Thymus (tissue), 11 donors: ENCODE measurements around the gene CERS4. TPM values are rescaled to one million over a fixed set of nuclear protein-coding genes. Genes with fewer than 3 reads are reported as not detected.
"Not testable (repeated sequence)": the region's sequence is repeated elsewhere in the genome, so short reads cannot be mapped to it uniquely, and the experiment has no call there.

ENCODE experiments used
- DNase-seq, 9 donors: peaks; one replicate each; pipeline ENCODE4 v3.0.0-alpha.2; 2013; ENCODE audit warnings: low spot score in 9 of 9, low read depth in 6 of 9, missing footprints in 1 of 9
- H3K27ac ChIP-seq, 2 donors: one replicate each; pipeline ENCODE4 v1.5.1; 2013; ENCODE audit warnings: control low read depth in 1 of 2, low read depth in 1 of 2, low read length in 1 of 2, mild to moderate bottlenecking in 1 of 2, moderate library complexity in 1 of 2
- H3K27me3 ChIP-seq, 2 donors: one replicate each; pipeline ENCODE4 v1.5.1; 2013; ENCODE audit warnings: low read length in 1 of 2; ENCODE audit not compliant: control insufficient read depth in 2 of 2, insufficient read depth in 1 of 2
- H3K36me3 ChIP-seq, 2 donors: one replicate each; pipeline ENCODE4 v1.5.1; 2013; ENCODE audit warnings: low read length in 1 of 2, mild to moderate bottlenecking in 1 of 2, moderate library complexity in 1 of 2; ENCODE audit not compliant: control insufficient read depth in 2 of 2, insufficient read depth in 2 of 2
- H3K4me1 ChIP-seq, 2 donors: one replicate each; pipeline ENCODE4 v1.5.1; 2013; ENCODE audit warnings: low read length in 2 of 2; ENCODE audit not compliant: control insufficient read depth in 2 of 2, insufficient read depth in 2 of 2
- H3K4me3 ChIP-seq, 2 donors: one replicate each; pipeline ENCODE4 v1.5.1; 2013; ENCODE audit warnings: low read length in 2 of 2, control low read depth in 1 of 2, mild to moderate bottlenecking in 1 of 2
- H3K9me3 ChIP-seq, 2 donors: one replicate each; pipeline ENCODE4 v1.5.1; 2013; ENCODE audit warnings: low read length in 1 of 2, mild to moderate bottlenecking in 1 of 2; ENCODE audit not compliant: control insufficient read depth in 2 of 2, insufficient read depth in 1 of 2
- WGBS: extraction: QIAGEN DNeasy Blood & Tissue Kit; methylation state at CpG from one replicate; pipeline ENCODE4 v1.1.7; 2013; 5-methylcytosine and 5-hydroxymethylcytosine counted together
- polyA plus RNA-seq: library from polyadenylated mRNA; stranded (reverse); fragments of 200-250 nt; gene quantifications from one replicate; pipeline ENCODE4 v1.2.3, GENCODE V29; 2013
- total RNA-seq: library from RNA; stranded (reverse); fragments of 120-200 nt; gene quantifications from one replicate; pipeline ENCODE4 v1.2.4, GENCODE V29; 2013
- donor health status: healthy.

Gene CERS4
- total and polyA plus RNA-seq, 2 donors, result 21.7 to 28.5 TPM

- no peak for DNase-seq
- WGBS, result 50% methylated on average over 2 of the region's 2 CpGs
- Histone ChIP-seq H3K27ac (no peak overlapping the region), H3K27me3 (no peaks in the 10 kb centered on the region), H3K36me3 (peaks cover 6 to 15% of the 10 kb centered on the region in 2 donors), H3K9me3 (no peaks in the 10 kb centered on the region), H3K4me3 (no peak overlapping the region), H3K4me1 (peaks cover 0 to 3% of the 10 kb centered on the region in 2 donors)
These were observed 7.2 kb downstream of the CERS4 start for GRCh38 chr19:8216357-8216756.

GRCh38 chr19:8218127-8218526, 9.0 kb downstream of the CERS4 start:
- WGBS, result 98% methylated on average over 7 of the region's 7 CpGs
- not testable (repeated sequence) for H3K27me3 ChIP-seq, H3K4me3 ChIP-seq, H3K4me1 ChIP-seq, H3K9me3 ChIP-seq, DNase-seq, H3K27ac ChIP-seq
- peaks cover 6 to 15% of the 10 kb centered on the region in 2 donors for H3K36me3 ChIP-seq

GRCh38 chr19:8220481-8220880, 11.3 kb downstream of the CERS4 start:
- Histone ChIP-seq H3K4me3 (no peak overlapping the region), H3K9me3 (no peaks in the 10 kb centered on the region), H3K27ac (no peak overlapping the region), H3K36me3 (peaks cover 3 to 6% of the 10 kb centered on the region in 2 donors), H3K27me3 (no peaks in the 10 kb centered on the region), H3K4me1 (no peaks in the 10 kb centered on the region)
- WGBS, result 97% methylated on average over 11 of the region's 11 CpGs
- no peak for DNase-seq

- H3K27me3 ChIP-seq, result no peaks in the 10 kb centered on the region
- H3K4me1 ChIP-seq, result no peaks in the 10 kb centered on the region
- no peak overlapping the region for H3K4me3 ChIP-seq
- WGBS, result 98% methylated on average over 6 of the region's 6 CpGs
- H3K36me3 ChIP-seq, result peaks cover 3 to 6% of the 10 kb centered on the region in 2 donors
- no peaks in the 10 kb centered on the region for H3K9me3 ChIP-seq
- no peak for DNase-seq
- no peak overlapping the region for H3K27ac ChIP-seq
These were observed 12.0 kb downstream of the CERS4 start for GRCh38 chr19:8221161-8221560.

GRCh38 chr19:8223442-8223841, 14.3 kb downstream of the CERS4 start:
- not testable (repeated sequence) for H3K4me1 ChIP-seq, H3K9me3 ChIP-seq, H3K27ac ChIP-seq, H3K36me3 ChIP-seq, H3K4me3 ChIP-seq, DNase-seq, H3K27me3 ChIP-seq
- WGBS, result 82% methylated on average over 7 of the region's 7 CpGs

GRCh38 chr19:8224394-8225145, 15.4 kb downstream of the CERS4 start:
- Histone ChIP-seq H3K4me3 (no peak overlapping the region), H3K36me3 (no peaks in the 10 kb centered on the region), H3K27ac (peak overlapping the region in 1 of 2 donors; percentile 27), H3K4me1 (no peaks in the 10 kb centered on the region), H3K27me3 (no peaks in the 10 kb centered on the region), H3K9me3 (no peaks in the 10 kb centered on the region)
- no peak for DNase-seq
- 92% methylated on average over 23 of the region's 23 CpGs for WGBS

- Histone ChIP-seq H3K9me3 (peaks cover 0 to 4% of the 10 kb centered on the region in 2 donors), H3K27me3 (no peaks in the 10 kb centered on the region), H3K4me1 (no peaks in the 10 kb centered on the region), H3K4me3 (no peak overlapping the region), H3K27ac (no peak overlapping the region), H3K36me3 (peaks cover 0 to 2% of the 10 kb centered on the region in 2 donors)
- WGBS, result 64% methylated on average over 3 of the region's 3 CpGs
- no peak for DNase-seq
These were observed 22.0 kb downstream of the CERS4 start for GRCh38 chr19:8231073-8231604.

GRCh38 chr19:8233370-8233769, 24.2 kb downstream of the CERS4 start:
- Histone ChIP-seq H3K9me3 (peaks cover 0 to 4% of the 10 kb centered on the region in 2 donors), H3K27ac (no peak overlapping the region), H3K27me3 (no peaks in the 10 kb centered on the region), H3K4me1 (no peaks in the 10 kb centered on the region), H3K36me3 (peaks cover 0 to 2% of the 10 kb centered on the region in 2 donors), H3K4me3 (no peak overlapping the region)
- WGBS, result 69% methylated on average over 7 of the region's 7 CpGs
- DNase-seq, result no peak

- no peaks in the 10 kb centered on the region for H3K27me3 ChIP-seq
- WGBS, result 93% methylated on average over 6 of the region's 6 CpGs
- peaks cover 0 to 2% of the 10 kb centered on the region in 2 donors for H3K36me3 ChIP-seq
- H3K4me3 ChIP-seq, result no peak overlapping the region
- peaks cover 0 to 5% of the 10 kb centered on the region in 2 donors for H3K9me3 ChIP-seq
- no peak for DNase-seq
- H3K27ac ChIP-seq, result no peak overlapping the region
- peaks cover 0 to 15% of the 10 kb centered on the region in 2 donors for H3K4me1 ChIP-seq
These were observed 27.9 kb downstream of the CERS4 start for GRCh38 chr19:8237026-8237425.
